GM12864 (cell line): ENCODE data around the gene CADM2.

Experiments used
- DNase-seq: peaks from one replicate; pipeline ENCODE4 v3.0.0-alpha.2; 2011; ENCODE audit warnings: low read depth
- H3K4me3 ChIP-seq: 2 replicates; pipeline ENCODE4 v1.5.1; 2011; ENCODE audit warnings: mild to moderate bottlenecking, low read depth, low read length, control low read depth
- CTCF ChIP-seq: IDR thresholded peaks from 2 replicates; pipeline ENCODE4 v1.5.1; 2011; ENCODE audit warnings: low read depth, mild to moderate bottlenecking, moderate library complexity, low read length, control low read depth, inconsistent platforms; ENCODE audit errors: missing control alignments

Gene CADM2

DNA sequence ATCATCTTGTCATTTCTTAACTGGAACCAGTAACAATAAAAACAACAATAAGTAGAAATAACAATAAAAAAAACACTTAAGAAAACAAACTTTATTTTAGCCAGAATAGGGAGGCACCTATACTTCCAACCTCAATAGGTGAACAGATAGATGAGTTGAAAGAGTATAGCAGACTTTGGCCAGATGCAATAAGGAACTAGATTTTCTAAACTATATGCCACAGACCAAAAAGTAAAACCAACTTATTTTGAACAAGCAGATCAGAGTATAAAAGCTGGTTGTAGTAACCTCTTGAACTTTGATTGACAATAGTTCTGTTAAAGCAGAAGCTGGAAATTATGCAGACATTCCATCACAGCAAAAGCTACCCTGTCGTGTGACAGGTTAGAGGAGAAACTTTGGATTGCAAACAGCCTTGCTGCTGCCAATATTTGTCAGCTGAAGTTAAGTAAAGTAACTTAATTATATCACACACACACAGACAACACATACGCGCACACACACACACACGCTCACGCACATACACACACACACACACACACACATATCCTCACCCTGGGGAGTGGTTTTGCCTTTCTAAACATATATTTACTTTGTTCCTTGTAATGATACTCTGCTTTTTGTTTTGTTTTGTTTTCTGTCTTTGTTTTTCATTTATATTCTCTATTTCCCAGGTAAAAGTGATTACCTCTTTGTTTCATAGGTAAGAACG is 1128.5 kb downstream of the CADM2 start:
- TF ChIP-seq CTCF: no peak
- DNase-seq: no peak
- H3K4me3 ChIP-seq: no peak overlapping the region

- no peak for DNase-seq
- no peak overlapping the region for H3K4me3 ChIP-seq
- no peak for TF ChIP-seq CTCF
Observed at GRCh38 chr3:86104154-86104553, 1145.4 kb downstream of the CADM2 start.

DNA sequence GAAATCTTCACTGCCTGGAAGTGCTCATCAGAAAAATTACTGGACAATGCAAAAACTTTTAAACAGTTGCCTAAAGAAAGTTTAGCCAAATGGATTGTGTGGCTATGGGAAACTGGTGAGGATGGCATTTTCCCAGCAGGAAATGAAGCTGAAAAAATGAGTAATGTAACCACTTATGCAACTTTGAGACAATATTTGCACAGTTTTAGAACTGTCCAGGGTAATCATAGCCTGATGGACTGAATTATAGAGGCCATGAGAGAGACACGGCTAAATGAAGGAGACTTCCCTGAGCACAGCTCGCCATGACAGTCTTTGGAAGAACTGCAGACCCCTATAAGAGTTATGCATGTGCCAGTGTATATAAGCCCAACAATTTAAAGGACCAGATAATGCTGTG is 1150.6 kb downstream of the CADM2 start:
- TF ChIP-seq CTCF: no peak
- DNase-seq: no peak

More for the DNA sequence above, 1150.6 kb downstream of the CADM2 start:
- no peak overlapping the region for H3K4me3 ChIP-seq
